PFSK-1 (cell line): Measurements from ENCODE around the gene CEP72.

Experiments used
- POLR2AphosphoS5 ChIP-seq: IDR thresholded peaks from 2 replicates; pipeline ENCODE4 v1.6.1; 2012; ENCODE audit warnings: low read depth, mild to moderate bottlenecking, control low read depth, low read length, moderate library complexity
- REST ChIP-seq, 2 experiments: IDR thresholded peaks; 2 replicates each; pipeline versions ENCODE4 v1.6.1 to v1.8.0; 2011 to 2012; ENCODE audit warnings: low read depth in 2 of 2, low read length in 2 of 2, control low read depth in 1 of 2, inconsistent platforms in 1 of 2, mild to moderate bottlenecking in 1 of 2, moderate library complexity in 1 of 2; ENCODE audit not compliant: insufficient read depth in 1 of 2

GRCh38 chr5:598564-598890 is 13.6 kb upstream of the CEP72 start:
- no peak for TF ChIP-seq REST (IDR thresholded peaks at IDR 0.05; ENCODE audit: insufficient read depth in 1 of 2, low read depth in 2 of 2, low read length in 2 of 2)
- no peak for TF ChIP-seq POLR2AphosphoS5
